IPS-20b (cell line): Measurements from ENCODE around the gene ZNF189.

ENCODE experiments used
- H3K27ac ChIP-seq: one replicate; pipeline ENCODE4 v1.5.1; 2013; ENCODE audit warnings: low read length
- H3K27me3 ChIP-seq: 2 replicates; pipeline ENCODE4 v1.6.1; 2013; ENCODE audit warnings: mild to moderate bottlenecking, low read length, inconsistent platforms; ENCODE audit not compliant: insufficient read depth
- H3K36me3 ChIP-seq: 2 replicates; pipeline ENCODE4 v1.6.1; 2013; ENCODE audit warnings: low read depth, mild to moderate bottlenecking, inconsistent platforms, low read length, moderate library complexity; ENCODE audit not compliant: insufficient read depth
- H3K4me1 ChIP-seq: 2 replicates; pipeline ENCODE4 v1.6.1; 2013; ENCODE audit warnings: mild to moderate bottlenecking, control low read depth, inconsistent platforms, low read length, moderate library complexity; ENCODE audit not compliant: insufficient read depth
- H3K4me3 ChIP-seq: 2 replicates; pipeline ENCODE4 v1.5.1; 2013; ENCODE audit warnings: mild to moderate bottlenecking, low read length, inconsistent platforms
- H3K9ac ChIP-seq: 2 replicates; pipeline ENCODE4 v1.6.1; 2013; ENCODE audit warnings: low read depth, mild to moderate bottlenecking, inconsistent platforms, low read length, moderate library complexity
- H3K9me3 ChIP-seq: 2 replicates; pipeline ENCODE4 v1.6.1; 2013; ENCODE audit warnings: mild to moderate bottlenecking, low read depth, low read length, inconsistent platforms; ENCODE audit not compliant: insufficient read depth

Gene ZNF189

GRCh38 chr9:101398068-101398929, at the start of gene ZNF189, which contains the start of gene MRPL50:
Gene ZNF189 (plus strand): TSS chr9:101398851. CDS start chr9:101399157, 306 bp downstream.
Gene MRPL50 (minus strand): TSS chr9:101398618. CDS start chr9:101398592, 26 bp downstream.
- H3K27ac ChIP-seq, result peak within 1 kb of the TSS; percentile 44
- H3K9me3 ChIP-seq, result peaks cover 17% of the 10 kb centered on the region
- peaks cover 5% of the 10 kb centered on the region; the same call in 1 of the 2 replicates for H3K4me1 ChIP-seq
- no peaks in the 10 kb centered on the region for H3K27me3 ChIP-seq
- H3K36me3 ChIP-seq, result peaks cover 59% of the 10 kb centered on the region
- H3K4me3 ChIP-seq, result peak within 1 kb of the TSS; percentile 81
- peak within 1 kb of the TSS; percentile 87 for H3K9ac ChIP-seq

GRCh38 chr9:101350285-101350684, 48.4 kb upstream of the ZNF189 start:
- Histone ChIP-seq H3K27me3 (no peaks in the 10 kb centered on the region), H3K9me3 (no peaks in the 10 kb centered on the region), H3K36me3 (no peaks in the 10 kb centered on the region), H3K27ac (no peak overlapping the region), H3K4me1 (no peaks in the 10 kb centered on the region), H3K4me3 (no peak overlapping the region), H3K9ac (no peak overlapping the region)

GRCh38 chr9:101352892-101353463, 45.7 kb upstream of the ZNF189 start:
- Histone ChIP-seq H3K27me3 (no peaks in the 10 kb centered on the region), H3K9me3 (no peaks in the 10 kb centered on the region), H3K4me1 (no peaks in the 10 kb centered on the region), H3K36me3 (no peaks in the 10 kb centered on the region), H3K27ac (no peak overlapping the region), H3K4me3 (no peak overlapping the region), H3K9ac (no peak overlapping the region)

DNA sequence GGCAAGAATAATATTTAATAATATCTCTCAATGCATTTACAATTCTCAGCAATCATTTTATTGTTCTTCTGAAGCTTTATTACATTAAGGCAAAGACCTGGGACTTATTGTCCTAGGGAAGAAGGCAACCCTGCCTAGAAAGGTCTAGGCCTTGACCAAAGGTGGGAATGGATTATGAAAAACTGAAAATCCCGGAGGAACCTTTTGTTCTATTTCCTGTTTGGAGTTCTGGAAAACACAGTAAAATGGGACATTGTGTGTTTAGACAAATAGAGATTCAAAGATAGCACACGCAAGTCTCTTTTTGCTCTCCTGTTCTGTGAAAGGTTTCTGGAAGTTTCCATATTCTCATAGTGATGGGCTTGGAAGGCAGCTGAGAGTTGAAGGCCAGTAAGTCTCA, 45.0 kb upstream of the ZNF189 start:
- Histone ChIP-seq H3K27ac (no peak overlapping the region), H3K27me3 (no peaks in the 10 kb centered on the region), H3K9me3 (no peaks in the 10 kb centered on the region), H3K36me3 (no peaks in the 10 kb centered on the region), H3K4me3 (no peak overlapping the region), H3K4me1 (no peaks in the 10 kb centered on the region), H3K9ac (no peak overlapping the region)

GRCh38 chr9:101354143-101354764, 44.4 kb upstream of the ZNF189 start:
- Histone ChIP-seq H3K4me1 (no peaks in the 10 kb centered on the region), H3K4me3 (no peak overlapping the region), H3K36me3 (no peaks in the 10 kb centered on the region), H3K27ac (no peak overlapping the region), H3K9ac (no peak overlapping the region), H3K27me3 (no peaks in the 10 kb centered on the region), H3K9me3 (no peaks in the 10 kb centered on the region)

DNA sequence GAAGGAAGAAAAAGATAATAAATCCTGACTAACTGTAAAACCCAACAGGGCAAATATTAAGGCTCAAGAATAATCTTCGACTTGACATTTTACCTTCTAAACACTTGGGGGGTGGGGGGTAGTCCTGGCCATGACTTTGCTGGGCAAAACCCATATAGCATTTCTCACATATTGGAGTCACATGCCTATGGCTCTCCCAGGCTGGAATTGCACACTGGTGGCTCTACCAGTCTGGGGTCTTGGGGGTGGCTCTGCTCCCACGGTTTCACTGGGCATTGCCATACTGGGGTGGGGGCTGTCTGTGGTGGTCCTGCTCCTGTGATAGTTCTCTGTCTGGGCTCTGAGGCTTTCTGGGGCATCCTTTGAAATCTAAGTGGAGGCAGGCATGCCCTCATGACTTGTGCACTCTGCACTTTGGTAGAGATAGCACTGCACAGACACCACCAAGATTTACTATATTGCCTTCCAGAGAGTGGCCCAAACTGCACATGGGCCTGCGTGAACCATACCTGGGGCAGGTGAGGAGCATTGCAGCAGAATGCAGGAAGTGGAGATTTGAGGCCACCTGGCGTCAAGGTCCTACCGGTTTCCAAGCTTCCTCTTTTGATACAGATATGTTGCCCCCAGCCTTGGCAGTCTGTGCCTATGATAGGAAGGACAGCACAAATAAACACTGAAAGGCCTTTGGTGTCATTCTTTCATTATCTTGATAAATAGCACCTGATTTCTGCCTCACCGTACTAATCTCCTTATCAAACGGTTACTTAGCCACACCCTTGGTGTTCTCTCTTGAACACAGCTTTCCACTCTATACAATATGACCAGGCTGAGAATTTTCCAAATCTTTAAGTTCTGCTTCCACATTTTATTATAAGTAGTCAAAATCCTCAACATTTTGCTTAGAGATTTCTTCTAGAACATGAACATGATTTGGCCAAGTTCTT, 43.6 kb upstream of the ZNF189 start:
- no peak overlapping the region for H3K27ac ChIP-seq
- H3K36me3 ChIP-seq, result no peaks in the 10 kb centered on the region
- H3K4me3 ChIP-seq, result no peak overlapping the region
- no peaks in the 10 kb centered on the region for H3K9me3 ChIP-seq
- no peaks in the 10 kb centered on the region for H3K4me1 ChIP-seq
- H3K27me3 ChIP-seq, result no peaks in the 10 kb centered on the region
- H3K9ac ChIP-seq, result no peak overlapping the region

- H3K36me3 ChIP-seq, result no peaks in the 10 kb centered on the region
- H3K27me3 ChIP-seq, result no peaks in the 10 kb centered on the region
- H3K4me1 ChIP-seq, result no peaks in the 10 kb centered on the region
- no peak overlapping the region for H3K9ac ChIP-seq
- no peaks in the 10 kb centered on the region for H3K9me3 ChIP-seq
- H3K27ac ChIP-seq, result no peak overlapping the region
- H3K4me3 ChIP-seq, result no peak overlapping the region
Observed at GRCh38 chr9:101356619-101357018, 42.0 kb upstream of the ZNF189 start.

DNA sequence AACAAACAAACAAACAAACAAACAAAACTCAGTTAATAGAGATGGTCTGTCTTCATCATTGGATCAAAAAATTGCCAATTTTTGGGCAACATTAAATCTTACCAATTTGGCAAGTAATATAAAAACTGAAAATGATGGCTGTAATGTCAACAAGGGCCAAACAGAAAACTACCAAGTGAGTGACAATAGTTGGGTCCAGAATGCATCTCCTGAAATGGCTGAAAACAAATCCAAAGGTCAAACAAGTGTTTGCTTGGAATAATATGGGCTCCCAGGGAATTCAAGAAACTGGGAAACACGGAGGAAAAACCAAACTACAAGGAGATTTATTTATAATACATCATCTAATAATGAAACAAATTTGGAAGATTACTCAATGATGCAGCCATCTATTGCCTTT, 39.0 kb upstream of the ZNF189 start:
- Histone ChIP-seq H3K9me3 (no peaks in the 10 kb centered on the region), H3K9ac (no peak overlapping the region), H3K4me3 (no peak overlapping the region), H3K4me1 (no peaks in the 10 kb centered on the region), H3K27ac (no peak overlapping the region), H3K27me3 (no peaks in the 10 kb centered on the region), H3K36me3 (no peaks in the 10 kb centered on the region)

- Histone ChIP-seq H3K9ac (no peak overlapping the region), H3K4me3 (no peak overlapping the region), H3K4me1 (no peaks in the 10 kb centered on the region), H3K27ac (no peak overlapping the region), H3K9me3 (no peaks in the 10 kb centered on the region), H3K36me3 (no peaks in the 10 kb centered on the region), H3K27me3 (no peaks in the 10 kb centered on the region)
Observed at GRCh38 chr9:101360647-101361046, 38.0 kb upstream of the ZNF189 start.

DNA sequence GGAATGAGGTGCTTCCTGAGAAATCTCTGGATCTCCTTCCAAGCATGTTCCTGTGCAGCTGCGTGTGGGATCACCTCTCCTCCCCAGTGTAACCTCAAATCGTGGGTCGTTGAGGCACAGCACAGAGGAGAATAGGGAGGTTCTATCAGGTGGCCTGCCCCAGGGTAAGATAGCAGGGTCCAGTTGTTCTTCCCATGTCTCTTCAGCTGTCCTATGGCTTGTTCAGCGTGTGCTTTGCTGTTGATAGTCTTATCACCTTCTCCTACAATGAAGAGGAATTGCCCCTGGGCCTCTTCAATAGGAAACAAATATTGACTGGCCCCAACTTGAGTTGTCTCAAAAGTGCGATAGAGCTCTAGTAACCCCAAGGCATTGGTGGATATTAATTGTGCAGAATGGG, 36.2 kb upstream of the ZNF189 start:
- no peaks in the 10 kb centered on the region for H3K36me3 ChIP-seq
- H3K4me3 ChIP-seq, result no peak overlapping the region
- no peaks in the 10 kb centered on the region for H3K4me1 ChIP-seq
- no peaks in the 10 kb centered on the region for H3K27me3 ChIP-seq
- H3K27ac ChIP-seq, result no peak overlapping the region
- no peaks in the 10 kb centered on the region for H3K9me3 ChIP-seq
- H3K9ac ChIP-seq, result no peak overlapping the region

GRCh38 chr9:101365181-101365580, 33.5 kb upstream of the ZNF189 start:
- H3K36me3 ChIP-seq, result no peaks in the 10 kb centered on the region
- H3K9me3 ChIP-seq, result no peaks in the 10 kb centered on the region
- no peaks in the 10 kb centered on the region for H3K27me3 ChIP-seq
- H3K9ac ChIP-seq, result no peak overlapping the region
- H3K4me3 ChIP-seq, result no peak overlapping the region
- H3K4me1 ChIP-seq, result no peaks in the 10 kb centered on the region
- H3K27ac ChIP-seq, result no peak overlapping the region
